HepG2 (cell line): Measurements from ENCODE around the gene PLA2G2A. TPM values are rescaled to one million over a fixed set of nuclear protein-coding genes. Genes with fewer than 3 reads are reported as not detected.

Source experiments
- CSRNP2 ChIP-seq: sonication (generic); formaldehyde crosslinking; conservative IDR thresholded peaks from 2 replicates; pipeline ENCODE4 v1.8.0; 2022; ENCODE audit warnings: low read depth, missing genetic modification reagents
- E2F2 ChIP-seq: sonication (generic); formaldehyde crosslinking; IDR thresholded peaks from 2 replicates; pipeline ENCODE4 v1.4.0; 2020; ENCODE audit warnings: missing genetic modification reagents, borderline replicate concordance
- GABPA ChIP-seq, 2 experiments: IDR thresholded peaks; 2 replicates each; pipeline ENCODE4 v1.6.1; 2011 to 2016; ENCODE audit warnings: low read depth in 2 of 2, low read length in 1 of 2, missing biosample characterization in 1 of 2, missing genetic modification characterization in 1 of 2
- HNRNPLL ChIP-seq: fragments of 200-400 bp; formaldehyde crosslinking; IDR thresholded peaks from 2 replicates; pipeline ENCODE4 v1.6.1; 2017; ENCODE audit warnings: mild to moderate bottlenecking, low read depth, low read length; ENCODE audit not compliant: poor library complexity, severe bottlenecking
- HOXD1 ChIP-seq: sonication (generic); formaldehyde crosslinking; IDR thresholded peaks from 2 replicates; pipeline ENCODE4 v1.5.0; 2020; ENCODE audit warnings: missing genetic modification reagents
- KAT7 ChIP-seq: IDR thresholded peaks from 2 replicates; pipeline ENCODE4 v1.6.1; 2018; ENCODE audit warnings: borderline replicate concordance, missing compliant biosample characterization
- PCBP2 ChIP-seq: fragments of 200-400 bp; formaldehyde crosslinking; optimal IDR thresholded peaks from 2 replicates; pipeline ENCODE3; 2018; ENCODE audit warnings: low read length, low read depth; ENCODE audit not compliant: poor library complexity, severe bottlenecking
- RERE ChIP-seq: IDR thresholded peaks from 2 replicates; pipeline ENCODE4 v1.6.1; 2016; ENCODE audit warnings: low read depth, missing genetic modification reagents, missing compliant biosample characterization
- SKI ChIP-seq: fragments of 450-650 bp; IDR thresholded peaks from one replicate; pipeline ENCODE4 v1.6.1; 2018; ENCODE audit warnings: mild to moderate bottlenecking; ENCODE audit not compliant: partially characterized antibody
- SPEN ChIP-seq: sonication (generic); formaldehyde crosslinking; IDR thresholded peaks from 2 replicates; pipeline ENCODE4 v1.5.1; 2020; ENCODE audit warnings: low read depth, mild to moderate bottlenecking, missing genetic modification reagents
- WIZ ChIP-seq: sonication (generic); formaldehyde crosslinking; IDR thresholded peaks from 2 replicates; pipeline ENCODE4 v1.5.1; 2020; ENCODE audit warnings: mild to moderate bottlenecking, missing genetic modification reagents
- ZNF280B ChIP-seq: sonication (generic); formaldehyde crosslinking; IDR thresholded peaks from 2 replicates; pipeline ENCODE4 v1.5.0; 2020; ENCODE audit warnings: missing genetic modification reagents, mild to moderate bottlenecking, borderline replicate concordance
- ZNF496 ChIP-seq: sonication (generic); formaldehyde crosslinking; IDR thresholded peaks from 2 replicates; pipeline ENCODE4 v1.8.1; 2023; ENCODE audit warnings: mild to moderate bottlenecking, moderate library complexity, missing genetic modification reagents; ENCODE audit not compliant: insufficient replicate concordance
- ZNF564 ChIP-seq: sonication (generic); formaldehyde crosslinking; IDR thresholded peaks from 2 replicates; pipeline ENCODE4 v1.8.1; 2023; ENCODE audit warnings: mild to moderate bottlenecking, missing genetic modification reagents
- ZNF737 ChIP-seq: sonication (generic); formaldehyde crosslinking; IDR thresholded peaks from 2 replicates; pipeline ENCODE4 v1.5.0; 2020; ENCODE audit warnings: missing genetic modification reagents, mild to moderate bottlenecking, borderline replicate concordance
- ZNF780A ChIP-seq: sonication (generic); formaldehyde crosslinking; IDR thresholded peaks from 2 replicates; pipeline ENCODE4 v1.8.0; 2022; ENCODE audit warnings: mild to moderate bottlenecking, missing genetic modification reagents, moderate library complexity
- ZSCAN20 ChIP-seq: sonication (generic); formaldehyde crosslinking; IDR thresholded peaks from 2 replicates; pipeline ENCODE4 v1.4.0; 2020; ENCODE audit warnings: missing genetic modification reagents, mild to moderate bottlenecking, borderline replicate concordance
- polyA plus RNA-seq, 8 experiments: library from polyadenylated mRNA; depleted of rRNA in 3 of 8; stranded (reverse) in 7 of 8; unstranded in 1 of 8; fragments of >200 nt; fragmentation: Illumina TruSeq in 4 of 8; extraction: Trizol in 4 of 8; gene quantifications; 2 replicates each; pipeline versions ENCODE4 v1.2.1 to v1.2.3, GENCODE V29; 2011 to 2016; ENCODE audit warnings: low read depth in 4 of 8, missing spikeins in 1 of 8, mixed read lengths in 1 of 8; ENCODE audit not compliant: insufficient read depth in 1 of 8
- total RNA-seq, 5 experiments: library from RNA; depleted of rRNA; stranded (reverse); fragments of >200 nt; fragmentation: Illumina TruSeq; extraction: Trizol; gene quantifications; 2 replicates each; pipeline ENCODE4 v1.2.3, GENCODE V29; 2016; ENCODE audit warnings: low read depth in 1 of 5
- TF ChIP-seq, protein P1 (sequence below): fragments of 450-650 bp; IDR thresholded peaks from 2 replicates; pipeline ENCODE4 v1.6.1; 2016

The PLA2G2A gene
- total and polyA plus RNA-seq, 2 of the 13 experiments (the other 11 are each of a cell fraction or from before 2014, with no cell fraction given): 0.35 to 30.3 TPM

GRCh38 chr1:19987719-19988118 is 8.3 kb upstream of the PLA2G2A start (continued):
- TF ChIP-seq RERE (CRISPR knock-in tag) (peak; percentile 91), HNRNPLL (no peak), KAT7 (CRISPR knock-in tag) (no peak), HOXD1 (peak; percentile 95), CSRNP2 (CRISPR knock-in tag) (no peak), E2F2 (CRISPR knock-in tag) (no peak), SKI (peak; percentile 99), ZNF280B (CRISPR knock-in tag) (no peak), SPEN (CRISPR knock-in tag) (no peak), ZSCAN20 (CRISPR knock-in tag) (no peak), ZNF496 (CRISPR knock-in tag) (no peak), ZNF780A (CRISPR knock-in tag) (no peak), ZNF737 (no peak), PCBP2 (no peak), WIZ (CRISPR knock-in tag) (no peak), GABPA (IDR thresholded peaks at IDR 0.05; ENCODE audit: low read depth, low read length) (no peak), GABPA (CRISPR knock-in tag; IDR thresholded peaks at IDR 0.05; ENCODE audit: low read depth) (0 out of 2 replicates have a peak, but pooled peaks have one; percentile 26), ZNF564 (CRISPR knock-in tag) (no peak)
- TF ChIP-seq, protein P1, sequence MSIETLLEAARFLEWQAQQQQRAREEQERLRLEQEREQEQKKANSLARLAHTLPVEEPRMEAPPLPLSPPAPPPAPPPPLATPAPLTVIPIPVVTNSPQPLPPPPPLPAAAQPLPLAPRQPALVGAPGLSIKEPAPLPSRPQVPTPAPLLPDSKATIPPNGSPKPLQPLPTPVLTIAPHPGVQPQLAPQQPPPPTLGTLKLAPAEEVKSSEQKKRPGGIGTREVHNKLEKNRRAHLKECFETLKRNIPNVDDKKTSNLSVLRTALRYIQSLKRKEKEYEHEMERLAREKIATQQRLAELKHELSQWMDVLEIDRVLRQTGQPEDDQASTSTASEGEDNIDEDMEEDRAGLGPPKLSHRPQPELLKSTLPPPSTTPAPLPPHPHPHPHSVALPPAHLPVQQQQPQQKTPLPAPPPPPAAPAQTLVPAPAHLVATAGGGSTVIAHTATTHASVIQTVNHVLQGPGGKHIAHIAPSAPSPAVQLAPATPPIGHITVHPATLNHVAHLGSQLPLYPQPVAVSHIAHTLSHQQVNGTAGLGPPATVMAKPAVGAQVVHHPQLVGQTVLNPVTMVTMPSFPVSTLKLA: no peak
